HepG2 (cell line): ENCODE data around the gene DMAC1. TPM values are rescaled to one million over a fixed set of nuclear protein-coding genes. Genes with fewer than 3 reads are reported as not detected.

ENCODE experiments used
- ATAC-seq: fragments of 200-7000 bp; cut with Tn5 transposase; 3 replicates; pipeline ENCODE4 v1.9.1; 2020; ENCODE audit warnings: mild to moderate bottlenecking, moderate library complexity
- BruUV-seq: library from RNA; stranded (reverse); fragments of 400-500 nt; replicated peaks from 2 replicates; lab custom pipeline; 2021; lab: Mats Ljungman, UMichigan
- CTCF ChIA-PET: fragments of 300-600 bp; formaldehyde crosslinking; extraction: SDS; loops from one replicate; lab custom pipeline; 2021; ENCODE audit warnings: low total read pairs, inconsistent platforms, low intra/inter-chr PET ratio; lab: Yijun Ruan, JAX
- POLR2A ChIA-PET: fragments of 350-600 bp; sonication (Branson Sonifier 250); formaldehyde crosslinking; loops from one replicate; lab custom pipeline; 2020; ENCODE audit warnings: antibody characterized with exemption, inconsistent platforms; lab: Yijun Ruan, JAX
- DNase-seq: peaks from one replicate; pipeline ENCODE4 v3.0.0-alpha.2; 2015; ENCODE audit warnings: low spot score
- FAIRE-seq: peaks from 3 replicates; lab custom pipeline; 2011; peaks lifted over from hg19 to GRCh38; lab: Jason Lieb, UNC
- H2AFZ ChIP-seq: one replicate; pipeline ENCODE4 v1.6.1; 2011; ENCODE audit warnings: low read length, inconsistent platforms
- H3K27ac ChIP-seq: fragments of 300-600 bp; 3 replicates; pipeline ENCODE4 v1.8.0; 2011; ENCODE audit warnings: mixed run types, mild to moderate bottlenecking, mixed read lengths, low read length, inconsistent platforms; ENCODE audit not compliant: insufficient read depth; ENCODE audit errors: extremely low read length
- H3K27me3 ChIP-seq, 2 experiments: fragments of 200-600 bp in 1 of 2; 2 replicates in 1 of 2; 3 replicates in 1 of 2; pipeline versions ENCODE4 v1.6.0 to v1.8.0; 2011; ENCODE audit warnings: low read length in 2 of 2, mild to moderate bottlenecking in 2 of 2, moderate library complexity in 2 of 2, inconsistent platforms in 1 of 2; ENCODE audit not compliant: insufficient read depth in 2 of 2, control insufficient read depth in 1 of 2
- H3K36me3 ChIP-seq, 2 experiments: fragments of 200-600 bp in 1 of 2; replicated peaks in 1 of 2; 2 replicates in 1 of 2; 3 replicates in 1 of 2; pipeline versions ENCODE4 v1.5.1 to v1.8.0; 2011; ENCODE audit warnings: low read length in 2 of 2, inconsistent platforms in 1 of 2; ENCODE audit not compliant: insufficient read depth in 2 of 2, control insufficient read depth in 1 of 2
- H3K4me1 ChIP-seq: 2 replicates; pipeline ENCODE4 v1.5.1; 2012; ENCODE audit warnings: low read length, inconsistent platforms; ENCODE audit not compliant: insufficient read depth
- H3K4me2 ChIP-seq: 2 replicates; pipeline ENCODE4 v1.6.0; 2011; ENCODE audit warnings: low read depth, low read length, inconsistent platforms
- H3K4me3 ChIP-seq, 3 experiments: fragments of 200-600 bp in 1 of 3; sonication (generic), shearing (Covaris generic) in 1 of 3; replicated peaks in 1 of 3; 2 replicates each; pipeline ENCODE4 v1.5.1; 2011 to 2016; ENCODE audit warnings: low read length in 3 of 3, inconsistent platforms in 2 of 3, low read depth in 2 of 3, mild to moderate bottlenecking in 2 of 3, control low read depth in 1 of 3, mixed read lengths in 1 of 3; ENCODE audit not compliant: insufficient read depth in 1 of 3
- H3K79me2 ChIP-seq: one replicate; pipeline ENCODE4 v1.6.1; 2011; ENCODE audit warnings: low read length, inconsistent platforms; ENCODE audit not compliant: insufficient read depth
- H3K9ac ChIP-seq: 2 replicates; pipeline ENCODE4 v1.6.0; 2011; ENCODE audit warnings: mild to moderate bottlenecking, low read depth, low read length, inconsistent platforms; ENCODE audit not compliant: insufficient read depth
- H3K9me3 ChIP-seq: 2 replicates; pipeline ENCODE4 v1.5.1; 2012; ENCODE audit warnings: mild to moderate bottlenecking, low read length
- H4K20me1 ChIP-seq: 2 replicates; pipeline ENCODE4 v1.6.0; 2011; ENCODE audit warnings: inconsistent platforms, mild to moderate bottlenecking, low read length, moderate library complexity; ENCODE audit not compliant: insufficient read depth
- CEBPZ ChIP-seq: IDR thresholded peaks from 2 replicates; pipeline ENCODE4 v1.6.1; 2012; ENCODE audit warnings: low read length, improper control_type of control experiment
- XBP1 ChIP-seq: sonication (generic); formaldehyde crosslinking; IDR thresholded peaks from 2 replicates; pipeline ENCODE4 v1.5.0; 2020; ENCODE audit warnings: missing genetic modification reagents
- ZHX1 ChIP-seq: sonication (generic); formaldehyde crosslinking; IDR thresholded peaks from 2 replicates; pipeline ENCODE4 v1.8.1; 2022; ENCODE audit warnings: low read depth, mild to moderate bottlenecking, missing genetic modification reagents
- ZNF350 ChIP-seq: sonication (generic); formaldehyde crosslinking; IDR thresholded peaks from 2 replicates; pipeline ENCODE4 v1.4.0; 2020; ENCODE audit warnings: mild to moderate bottlenecking, low read depth, missing genetic modification reagents, borderline replicate concordance
- ZNF790 ChIP-seq: sonication (generic); formaldehyde crosslinking; IDR thresholded peaks from 2 replicates; pipeline ENCODE4 v1.8.0; 2022; ENCODE audit warnings: missing genetic modification reagents, mild to moderate bottlenecking, borderline replicate concordance
- ZNF792 ChIP-seq: IDR thresholded peaks from 2 replicates; pipeline ENCODE4 v1.6.1; 2016
- WGBS: methylation state at CpG from one replicate; pipeline ENCODE4 v1.1.6; 2017; ENCODE audit warnings: low lambda C conversion rate; 5-methylcytosine and 5-hydroxymethylcytosine counted together
- in situ Hi-C: cut with HindIII; loops from 2 replicates; pipeline ENCODE4 v1.10.0; 2017; ENCODE audit warnings: low pct_unique_long_range_greater_than_20kb; ENCODE audit not compliant: extremely low pct_ligation_motif_present
- intact Hi-C: fragments of 100-400 bp; cut with micrococcal nuclease; formaldehyde crosslinking; loops from one replicate; pipeline ENCODE4 v1.10.0; 2022; ENCODE audit not compliant: unreplicated experiment
- polyA plus RNA-seq, 8 experiments: library from polyadenylated mRNA; depleted of rRNA in 3 of 8; stranded (reverse) in 7 of 8; unstranded in 1 of 8; fragments of >200 nt; fragmentation: Illumina TruSeq in 4 of 8; extraction: Trizol in 4 of 8; gene quantifications; 2 replicates each; pipeline versions ENCODE4 v1.2.1 to v1.2.3, GENCODE V29; 2011 to 2016; ENCODE audit warnings: low read depth in 4 of 8, missing spikeins in 1 of 8, mixed read lengths in 1 of 8; ENCODE audit not compliant: insufficient read depth in 1 of 8
- total RNA-seq, 5 experiments: library from RNA; depleted of rRNA; stranded (reverse); fragments of >200 nt; fragmentation: Illumina TruSeq; extraction: Trizol; gene quantifications; 2 replicates each; pipeline ENCODE4 v1.2.3, GENCODE V29; 2016; ENCODE audit warnings: low read depth in 1 of 5

The DMAC1 gene
- total and polyA plus RNA-seq, 2 of the 13 experiments (the other 11 are each of a cell fraction or from before 2014, with no cell fraction given), result 44.3 to 72.9 TPM

GRCh38 chr9:7778851-7779600, 20.6 kb downstream of the DMAC1 start:
- no peaks in the 10 kb centered on the region for H3K4me1 ChIP-seq
- no peak for ATAC-seq
- intact Hi-C loops, result no loop called here
- no peak for DNase-seq
- no peaks in the 10 kb centered on the region for H3K36me3 ChIP-seq
- 0% methylated on average over 2 of the region's 2 CpGs for WGBS
- no TSS peak for BruUV-seq
- in situ Hi-C loops, result no loop called here
- no peaks in the 10 kb centered on the region for H4K20me1 ChIP-seq
- CTCF ChIA-PET, result no interaction called here
- no peaks in the 10 kb centered on the region; a peak in 1 of 5 replicates for H3K27me3 ChIP-seq
- no peak overlapping the region for H3K4me2 ChIP-seq
- no peak overlapping the region for H3K27ac ChIP-seq
- POLR2A ChIA-PET, result no interaction called here
- H3K79me2 ChIP-seq, result no peaks in the 10 kb centered on the region
- H3K9ac ChIP-seq, result no peak overlapping the region
- no peak overlapping the region for H2AFZ ChIP-seq
- no peak for FAIRE-seq
- H3K9me3 ChIP-seq, result no peaks in the 10 kb centered on the region
- no peak overlapping the region for H3K4me3 ChIP-seq
- TF ChIP-seq CEBPZ, result no peak
- no peak for TF ChIP-seq ZHX1 (CRISPR knock-in tag)
- no peak for TF ChIP-seq ZNF350 (CRISPR knock-in tag)
- no peak for TF ChIP-seq XBP1 (CRISPR knock-in tag)
- no peak for TF ChIP-seq ZNF792 (CRISPR knock-in tag)
- no peak for TF ChIP-seq ZNF790 (CRISPR knock-in tag)
- TF ChIP-seq, all 625 proteins: peak for 0
